ENCODE measurements around the gene ST6GALNAC3.

Gene ST6GALNAC3

DNA sequence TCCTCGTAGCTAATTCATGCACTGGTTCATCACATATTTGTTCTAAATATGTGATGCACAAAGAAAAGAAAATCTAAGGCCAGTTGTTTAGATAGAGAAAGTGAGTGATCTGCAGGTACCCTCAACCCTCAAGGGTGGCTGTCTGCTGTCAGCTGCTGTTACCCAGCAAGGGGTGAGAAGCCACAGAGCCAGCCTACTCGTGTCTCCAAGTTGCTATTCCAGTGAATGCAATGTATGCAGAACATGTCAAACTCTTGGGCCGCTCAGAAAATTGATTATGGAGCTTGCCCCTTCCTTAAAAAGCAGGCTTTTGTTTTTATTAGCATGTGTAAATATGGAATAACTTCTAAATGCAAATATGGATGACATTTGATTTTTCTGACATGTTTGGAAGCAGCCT, 456.4 kb downstream of the ST6GALNAC3 start:
- no peak for DNase-seq

DNA sequence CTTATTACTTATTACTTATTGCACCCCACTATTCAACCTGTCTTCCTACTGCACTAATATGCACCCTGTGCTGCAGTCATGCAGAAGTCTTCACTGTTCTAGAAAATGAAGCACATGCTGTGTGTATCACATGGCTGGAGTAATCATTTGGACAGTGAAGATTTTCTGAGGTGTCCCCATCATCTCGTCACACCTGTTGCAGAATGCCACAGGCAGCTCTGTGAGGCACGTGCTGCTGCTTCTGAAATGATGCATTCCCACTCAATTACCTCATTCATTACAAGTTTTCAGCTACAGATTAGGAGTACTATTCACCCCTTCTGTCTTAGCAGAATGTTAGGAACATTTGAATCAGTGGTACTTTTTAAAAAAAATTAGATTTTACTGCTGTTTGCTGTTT, 467.1 kb downstream of the ST6GALNAC3 start:
- DNase-seq = no peak

DNA sequence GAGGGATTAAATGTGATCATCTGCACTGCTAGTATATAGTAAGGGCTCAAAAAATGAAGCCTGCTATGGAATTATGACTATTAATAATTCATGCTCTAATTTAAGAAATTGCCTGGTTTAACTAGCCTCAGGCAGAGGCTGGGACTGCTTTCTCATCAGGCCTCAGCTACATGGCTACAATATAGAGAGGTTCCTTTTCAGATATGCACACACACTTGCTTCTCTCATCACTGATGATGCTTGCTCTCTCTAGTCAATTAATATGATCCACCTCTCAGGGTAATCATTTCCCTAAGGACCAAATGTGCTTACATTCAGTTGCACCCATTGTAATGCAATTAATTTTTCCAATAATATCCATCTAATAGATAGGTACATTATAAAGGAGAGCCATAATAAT, 467.8 kb downstream of the ST6GALNAC3 start:
- DNase-seq = no peak

DNA sequence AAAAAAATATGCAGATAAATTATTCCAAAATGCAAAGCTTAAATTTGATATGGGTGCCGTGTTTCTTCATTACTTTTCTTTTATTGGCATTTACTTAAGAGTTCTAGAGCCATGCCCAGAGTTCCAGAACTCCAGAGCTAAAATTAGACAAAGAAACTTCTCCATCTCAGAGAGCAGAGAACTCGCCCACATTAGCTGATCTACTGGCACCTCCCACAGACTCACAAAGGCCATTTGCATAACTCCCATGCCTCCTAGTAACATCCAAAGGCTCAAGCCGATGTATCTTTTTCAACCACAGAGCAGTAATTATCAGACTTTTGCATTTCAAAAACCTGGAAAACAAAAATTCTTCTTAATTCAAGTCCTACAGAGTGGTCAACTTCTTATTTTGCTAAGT, 468.9 kb downstream of the ST6GALNAC3 start:
- DNase-seq = no peak

DNA sequence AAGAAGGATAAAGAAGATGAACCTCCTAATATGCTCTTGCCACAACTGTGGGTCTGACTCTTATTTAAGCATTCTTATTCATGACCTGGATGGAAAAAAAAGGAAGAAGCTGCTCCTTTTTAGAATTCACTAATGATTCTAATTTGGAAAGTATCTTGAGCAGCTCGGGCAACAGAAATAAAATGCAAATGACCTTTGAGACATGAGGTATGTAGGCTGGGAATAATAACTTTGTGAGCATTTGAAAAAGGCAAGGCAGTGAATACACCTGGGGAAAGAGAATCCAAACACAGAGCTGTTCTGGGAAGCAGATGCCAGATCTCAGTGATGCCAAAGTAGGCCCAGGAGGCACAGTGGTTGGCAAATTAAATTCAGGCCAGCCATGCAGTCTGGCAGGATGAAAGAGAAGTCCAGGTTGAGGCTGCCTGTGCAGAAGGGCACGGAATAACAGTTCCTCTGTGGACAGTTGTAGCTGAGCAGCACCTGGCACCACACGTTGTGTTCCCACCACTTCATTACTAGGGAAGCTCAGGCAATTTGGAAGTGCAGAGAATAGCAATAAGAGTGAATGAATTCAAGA, 471.9 kb downstream of the ST6GALNAC3 start:
- DNase-seq = no peak

DNA sequence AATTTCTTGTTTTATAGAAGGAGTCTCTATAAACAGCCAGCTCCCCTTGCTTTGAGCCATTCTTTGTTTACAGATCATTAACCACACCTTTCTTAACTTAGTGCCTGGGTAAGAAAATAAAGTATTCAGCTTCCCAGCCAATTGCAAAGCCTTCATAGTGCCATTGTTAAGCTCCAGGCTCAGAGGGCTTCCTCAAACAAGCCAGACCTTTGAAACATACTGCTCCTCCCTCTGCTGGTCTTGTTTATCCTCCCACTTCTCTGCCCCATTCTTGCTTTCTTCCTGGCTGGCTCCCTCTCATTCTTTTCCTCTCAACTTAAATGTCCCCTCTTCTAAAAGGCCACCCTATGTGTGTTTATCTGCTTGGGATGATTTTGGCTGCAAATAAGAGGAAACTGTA, 473.4 kb downstream of the ST6GALNAC3 start:
- DNase-seq = no peak

DNA sequence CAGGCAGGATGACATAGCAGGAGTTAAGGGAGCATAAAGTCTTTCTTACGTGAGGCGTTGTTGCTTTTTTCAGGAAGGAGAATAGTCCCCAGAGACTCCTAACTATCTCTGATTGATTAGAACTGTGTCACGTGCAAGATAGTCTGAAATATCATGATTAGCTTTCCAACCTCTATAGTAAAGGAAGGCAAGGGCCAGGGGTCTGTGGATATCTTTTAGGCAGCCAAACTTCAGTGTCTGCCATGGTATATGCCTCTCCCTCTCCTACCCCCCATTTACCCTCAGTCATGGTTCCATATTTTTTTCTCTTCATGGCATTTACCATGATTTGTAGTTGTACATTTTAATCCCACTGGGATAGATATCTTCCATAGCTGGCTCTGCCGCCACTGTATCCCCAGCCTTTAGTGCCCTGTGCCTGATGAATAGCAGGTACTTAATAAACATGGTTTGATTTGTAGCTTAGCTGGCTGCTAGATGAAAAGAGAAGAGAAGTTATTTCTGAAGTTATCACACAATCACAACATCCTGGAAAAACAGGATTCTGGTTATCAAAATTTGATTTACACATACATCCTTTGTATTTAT, 474.1 kb downstream of the ST6GALNAC3 start:
- DNase-seq = no peak

DNA sequence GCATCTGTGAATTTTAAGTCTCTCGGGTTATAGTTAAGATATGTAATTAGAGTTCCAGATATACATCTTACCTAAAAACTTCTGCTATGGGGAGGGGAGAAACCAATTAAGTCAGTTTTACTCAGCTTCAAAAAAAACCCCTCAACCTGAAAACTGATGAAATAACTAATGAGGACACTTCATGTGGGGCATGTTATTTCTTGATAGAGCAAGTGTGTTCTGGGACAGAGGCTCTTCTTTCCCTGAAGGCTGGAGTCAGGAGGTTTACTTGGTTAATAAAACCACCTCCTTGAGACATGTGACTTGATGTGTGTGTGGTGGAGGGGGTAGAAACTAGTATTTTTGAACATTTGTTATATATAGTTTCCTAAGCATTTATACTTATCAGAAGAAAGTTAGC, 479.7 kb downstream of the ST6GALNAC3 start:
- DNase-seq = no peak

DNA sequence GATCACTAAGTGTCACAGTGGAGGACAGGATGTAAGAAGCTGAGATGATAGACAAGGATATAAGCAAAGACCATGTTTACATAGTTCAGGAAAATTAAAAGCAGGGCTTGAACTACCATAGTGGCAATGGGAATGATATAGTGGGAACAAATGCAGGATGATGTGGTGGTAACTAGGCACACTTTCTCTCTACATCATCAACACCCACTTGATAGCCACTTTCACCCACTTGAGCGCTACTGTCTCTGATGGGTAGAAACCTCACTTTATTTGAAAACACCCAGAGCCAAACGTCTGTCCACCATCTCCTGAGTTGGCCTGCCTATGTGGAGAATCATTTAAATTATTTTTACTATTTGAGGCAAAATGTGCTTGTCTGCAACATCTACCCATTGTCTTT, 487.7 kb downstream of the ST6GALNAC3 start:
- no peak for DNase-seq

DNA sequence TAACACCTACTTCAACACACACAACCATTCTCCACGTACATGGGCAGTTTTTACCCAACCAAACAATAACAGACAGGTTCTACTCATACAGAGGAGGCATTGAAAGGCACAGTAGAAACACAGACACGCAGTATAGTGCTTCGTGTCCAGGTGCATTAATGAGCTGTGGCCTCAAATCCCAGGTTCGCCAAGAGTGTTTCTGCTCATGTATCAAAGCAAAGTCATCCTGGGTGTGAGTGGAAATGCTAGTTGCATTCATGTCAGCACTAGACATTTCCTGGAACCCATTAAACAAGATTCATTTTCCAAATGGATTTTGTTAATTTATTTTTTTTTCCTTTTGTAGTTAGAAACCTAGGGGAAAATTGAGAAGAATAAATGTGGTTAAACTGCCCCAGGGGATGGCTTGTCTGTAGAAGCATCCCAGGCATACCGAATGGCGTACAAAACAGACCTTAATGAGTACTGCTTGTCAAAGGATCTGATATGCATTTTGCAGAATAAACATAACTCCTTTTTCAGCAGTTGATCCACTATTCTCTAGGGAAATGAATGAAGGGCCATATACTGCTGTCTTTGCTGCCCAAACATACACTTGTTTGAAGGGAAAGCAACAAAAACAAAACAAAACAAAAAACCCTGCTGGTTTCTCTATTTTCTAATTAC, 494.2 kb downstream of the ST6GALNAC3 start:
- DNase-seq = no peak

DNA sequence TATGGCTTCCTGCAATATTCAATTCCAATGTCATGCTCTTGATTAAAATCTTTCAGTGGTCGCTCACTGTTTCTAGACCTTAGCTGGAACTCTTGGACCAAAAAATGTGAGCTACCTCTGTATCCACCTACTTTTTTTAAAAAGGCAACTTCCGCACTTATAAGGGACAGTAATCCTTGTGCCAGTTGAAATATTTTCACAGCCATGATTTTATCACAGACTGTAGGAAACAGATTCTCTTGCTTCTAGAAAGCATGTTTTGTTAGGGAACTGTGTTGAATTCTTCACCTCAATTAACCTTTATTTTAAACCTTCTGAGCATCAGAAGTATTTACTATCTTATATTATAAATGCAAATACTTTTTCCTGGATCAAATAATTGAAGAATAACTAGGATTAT, 496.7 kb downstream of the ST6GALNAC3 start:
- DNase-seq = no peak

DNA sequence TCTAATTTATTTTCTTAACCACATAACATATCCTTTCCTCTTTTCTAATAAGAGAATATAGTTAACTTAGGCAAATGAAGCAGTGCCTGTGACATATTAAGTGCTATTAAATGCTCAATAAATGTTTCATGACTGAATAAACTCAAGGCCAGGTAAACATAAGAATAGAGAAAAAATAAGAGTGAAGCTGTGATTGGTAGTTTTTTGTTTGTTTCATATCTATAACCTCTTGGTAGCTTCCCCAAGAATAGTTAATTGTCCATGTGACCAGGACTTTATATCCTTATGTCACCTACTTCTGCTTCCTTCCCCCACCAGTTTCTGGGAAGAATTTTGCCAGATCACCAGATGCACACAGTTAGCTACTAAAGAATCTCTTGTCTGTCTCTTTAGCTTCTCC, 497.7 kb downstream of the ST6GALNAC3 start:
- no peak for DNase-seq

DNA sequence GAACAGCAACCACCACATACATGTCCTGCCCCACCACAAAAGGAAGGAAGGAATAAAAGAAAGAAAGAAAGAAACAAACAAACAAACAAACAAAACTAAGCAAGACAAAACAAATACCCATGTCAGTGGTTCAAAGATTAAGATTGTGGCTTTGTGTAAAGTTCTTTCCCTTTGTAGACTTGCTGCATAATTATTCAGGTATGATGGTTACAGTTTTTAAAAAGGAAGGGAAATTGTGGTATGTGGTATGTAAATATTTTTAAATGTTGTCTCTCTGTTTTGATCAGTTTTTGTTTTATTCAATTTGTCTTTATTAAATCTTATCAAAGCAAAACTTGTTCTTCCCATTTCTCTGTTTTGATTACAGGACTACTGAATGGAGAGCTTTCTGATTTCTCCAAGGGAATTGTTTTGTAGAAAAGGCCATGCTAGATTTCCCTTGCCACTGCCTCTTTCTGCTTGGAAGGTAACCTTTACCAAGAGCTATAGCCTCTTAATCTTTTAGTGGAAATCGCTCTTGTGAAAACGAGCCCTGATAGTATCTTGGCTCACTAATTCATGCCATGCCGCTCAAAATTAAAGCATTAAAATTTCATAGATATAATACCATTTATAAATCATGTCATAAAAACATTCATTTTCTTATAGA, 502.5 kb downstream of the ST6GALNAC3 start:
- no peak for DNase-seq

DNA sequence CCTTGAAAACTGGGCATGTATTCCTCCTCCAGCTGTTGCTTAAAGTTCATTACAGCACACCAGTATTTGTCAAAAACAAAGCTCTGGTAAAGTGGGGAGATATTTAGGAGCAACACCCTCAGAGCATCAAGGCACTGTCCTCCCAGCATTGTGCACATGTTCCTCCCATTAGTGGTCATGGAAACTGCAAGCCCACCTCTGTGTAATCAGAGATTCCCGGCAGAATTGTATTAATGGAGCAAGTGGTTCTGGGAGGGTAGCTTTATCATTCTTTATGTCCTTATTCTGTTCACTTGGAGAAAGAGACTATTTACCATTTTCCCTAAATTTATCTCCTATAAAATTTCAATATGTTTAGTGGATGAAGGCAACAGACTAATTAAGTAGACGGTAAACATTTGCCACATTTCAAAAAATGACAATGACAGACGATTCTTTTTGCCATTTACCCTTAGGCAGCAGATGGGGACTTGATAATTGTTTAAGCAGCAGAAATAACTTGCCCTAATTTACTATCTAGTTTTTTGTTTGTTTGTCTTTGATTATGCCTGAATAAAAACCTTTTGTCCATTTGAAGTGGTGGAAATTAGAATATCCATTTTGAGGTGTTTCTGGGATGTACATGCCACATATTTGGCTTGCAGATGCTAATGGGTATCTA, 503.1 kb downstream of the ST6GALNAC3 start:
- no peak for DNase-seq

DNA sequence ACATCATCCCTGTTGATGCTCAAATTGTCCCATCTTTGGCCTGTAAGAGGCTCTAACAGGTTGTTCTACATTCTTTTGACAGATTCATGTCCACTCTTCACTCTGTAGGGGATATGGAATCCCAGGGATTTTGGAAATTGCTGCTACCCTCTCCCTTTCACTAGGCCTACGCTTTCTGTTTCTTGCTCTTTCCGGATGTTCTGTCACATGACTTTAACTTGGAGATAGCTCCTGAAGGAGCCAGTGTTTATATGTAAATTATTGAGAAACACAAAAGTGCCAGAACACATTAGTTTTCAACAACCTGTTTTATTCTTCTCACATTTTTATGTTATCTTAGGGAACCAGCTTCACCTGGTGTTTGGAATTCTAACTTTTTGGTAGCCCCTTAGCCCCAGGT, 505.7 kb downstream of the ST6GALNAC3 start:
- DNase-seq = no peak

DNA sequence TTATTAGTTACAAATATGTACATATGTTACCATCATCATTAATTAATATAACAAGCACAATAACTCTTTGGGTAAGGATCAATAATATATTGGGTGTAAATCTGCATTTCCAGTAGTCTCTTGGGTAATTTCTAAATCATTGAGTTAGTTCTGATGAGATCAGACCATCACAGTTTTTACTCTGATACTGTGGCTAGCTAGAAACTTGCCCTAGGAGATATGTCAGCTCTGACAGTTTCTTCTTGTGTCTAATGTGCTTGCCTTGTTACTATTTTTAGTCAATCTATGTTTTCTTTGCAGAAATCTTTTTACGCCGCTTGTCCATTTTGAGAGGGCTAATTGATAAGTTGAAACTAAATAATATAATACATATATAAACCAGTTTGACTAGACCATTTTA, 507.2 kb downstream of the ST6GALNAC3 start:
- DNase-seq = no peak

DNA sequence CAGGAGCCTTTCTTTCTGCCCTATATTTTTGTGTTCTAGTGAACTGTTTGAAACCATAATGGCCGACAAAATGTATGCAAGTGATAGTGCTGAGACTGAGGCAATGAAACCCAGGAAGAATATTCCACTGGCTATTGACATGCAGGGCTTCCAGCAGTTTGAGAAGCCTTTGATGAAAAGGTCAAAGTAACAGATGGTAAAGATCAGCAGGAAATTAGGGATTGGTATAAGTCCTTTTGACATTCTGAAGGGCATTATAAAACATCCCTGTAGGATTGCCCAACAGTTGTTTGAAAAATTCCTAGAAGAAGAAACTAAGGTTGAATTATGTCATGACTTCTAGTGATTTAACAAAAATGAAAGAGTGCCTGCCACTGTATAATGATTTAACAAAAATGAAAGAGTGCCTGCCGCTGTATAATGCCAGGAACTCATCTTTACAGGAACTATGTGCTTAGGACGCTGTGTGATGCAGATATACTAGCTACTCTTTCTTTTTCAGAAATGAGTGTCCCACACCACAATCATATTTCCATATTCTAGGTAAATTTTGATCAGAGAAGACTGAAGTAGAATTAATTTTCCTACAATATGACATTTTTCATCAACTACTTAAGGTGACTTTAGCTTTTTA, 508.8 kb downstream of the ST6GALNAC3 start:
- DNase-seq = no peak

DNA sequence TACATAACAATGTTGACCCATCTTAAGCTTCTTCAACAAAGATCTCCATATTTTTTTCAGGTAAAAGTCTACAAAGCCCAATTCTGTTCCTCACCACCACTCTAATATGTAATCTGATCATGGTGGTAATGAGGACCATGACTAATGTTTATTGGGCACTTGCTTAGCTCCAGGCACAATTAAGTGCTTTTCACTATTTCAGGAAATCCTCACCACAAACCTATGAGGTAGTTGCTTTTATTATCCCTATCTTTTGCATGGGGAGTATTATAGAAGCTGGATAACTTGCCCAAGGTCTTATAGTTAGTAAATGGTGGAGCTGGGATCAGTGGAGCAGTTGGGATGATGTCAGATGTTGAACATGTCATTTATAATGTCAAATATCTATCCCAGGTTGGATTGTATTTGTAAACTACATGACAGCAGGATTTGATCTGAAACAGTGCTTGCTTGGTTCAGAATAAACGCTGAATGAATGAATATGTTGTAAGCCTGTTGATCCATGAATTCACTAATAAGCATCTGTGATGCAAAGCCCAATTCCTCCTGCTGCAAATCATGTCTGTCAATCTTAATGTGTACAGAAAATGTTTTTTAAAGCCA, 509.4 kb downstream of the ST6GALNAC3 start:
- DNase-seq = no peak

DNA sequence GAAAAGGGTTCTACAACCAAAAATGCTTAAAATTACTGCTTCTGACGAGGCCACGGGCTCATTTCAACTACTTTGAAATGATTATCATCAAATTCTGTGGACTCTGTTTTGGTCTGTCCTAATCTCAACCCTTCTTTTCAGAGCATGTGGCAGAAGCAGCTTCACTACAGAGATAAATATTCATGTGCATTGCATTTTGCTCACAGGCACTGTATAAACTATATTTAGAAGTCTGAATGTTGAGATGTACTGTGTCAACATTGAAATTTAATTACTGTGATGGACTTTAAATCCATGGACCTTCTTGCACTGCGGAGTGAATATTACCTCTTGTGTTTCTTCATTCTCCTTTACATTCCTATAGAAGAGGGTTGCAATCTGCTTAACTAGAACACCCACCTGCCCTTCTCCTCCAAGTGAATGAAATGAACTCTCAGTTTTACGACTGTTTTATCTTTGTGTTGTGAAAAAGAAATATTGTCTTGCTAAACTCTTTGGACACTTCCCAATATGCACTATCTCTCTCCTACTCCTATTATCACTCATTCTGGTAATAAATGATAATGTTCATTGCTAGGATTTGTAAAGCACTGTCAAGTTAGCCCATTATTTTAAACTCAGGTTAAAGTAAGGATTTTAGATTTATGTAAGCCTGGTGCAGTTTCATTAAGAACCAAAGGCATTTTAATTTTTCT, 511.6 kb downstream of the ST6GALNAC3 start:
- DNase-seq = no peak

DNA sequence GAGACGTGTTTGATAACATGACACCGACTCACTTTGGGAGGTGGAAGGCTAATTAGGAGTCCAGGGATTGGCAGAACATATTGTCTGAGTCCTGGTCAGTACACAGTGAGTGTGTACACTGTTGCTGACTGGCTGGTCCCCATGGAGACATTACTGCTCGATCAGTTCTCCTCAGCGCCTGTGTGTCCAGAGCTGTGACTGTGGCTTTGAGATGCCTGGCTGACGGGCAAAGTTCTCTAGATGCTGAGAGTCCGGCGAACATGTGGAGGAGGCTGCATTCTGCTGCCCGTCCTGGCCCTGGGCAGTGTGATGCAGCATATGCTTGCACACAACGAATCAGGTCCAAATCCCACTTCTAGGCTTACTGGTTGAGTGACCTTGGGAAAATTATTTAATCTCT, 512.7 kb downstream of the ST6GALNAC3 start:
- DNase-seq = no peak

DNA sequence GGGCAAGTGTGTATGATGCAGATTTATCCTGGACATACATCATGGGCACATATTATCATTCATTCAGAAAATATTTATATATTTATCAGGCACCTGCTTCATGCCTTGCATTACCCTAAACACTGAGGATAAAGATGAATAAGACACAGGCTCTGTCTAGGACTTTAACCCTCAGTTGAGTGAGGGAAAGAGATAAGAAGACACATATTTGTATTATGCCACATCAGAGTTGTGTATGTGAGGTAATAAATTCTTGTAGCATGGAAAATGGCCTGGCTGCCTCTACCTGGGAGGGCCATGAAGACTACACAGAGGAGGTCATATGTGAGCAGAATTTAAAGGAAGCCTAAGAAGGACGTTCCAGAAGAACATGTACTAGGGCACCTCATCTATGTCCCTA, 516.9 kb downstream of the ST6GALNAC3 start:
- DNase-seq = no peak

DNA sequence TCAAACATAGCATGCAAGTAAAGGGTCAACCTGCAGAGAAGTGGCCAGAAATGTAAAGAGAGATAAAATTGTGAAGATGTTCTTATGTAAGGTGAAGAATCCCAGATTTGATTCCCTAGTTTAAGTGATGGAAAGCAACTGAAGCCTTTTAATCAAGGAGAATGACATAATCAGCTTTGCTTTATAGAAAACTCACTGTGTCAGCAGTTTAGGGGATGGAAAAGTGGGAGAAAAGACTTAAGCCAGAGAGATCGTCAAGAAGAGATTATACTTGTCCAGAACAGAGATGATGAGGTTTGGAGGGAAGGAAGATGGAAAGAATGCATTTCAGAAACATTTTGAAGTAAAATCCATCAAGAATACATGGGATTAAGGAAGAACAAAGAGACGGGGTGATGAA, 517.4 kb downstream of the ST6GALNAC3 start:
- DNase-seq = no peak
